H1 (cell line): ENCODE measurements around the gene UCHL1.

ENCODE experiments used
- EZH2 ChIP-seq: fragments of 200-600 bp; sonication (generic); IDR thresholded peaks from 2 replicates; pipeline ENCODE4 v1.7.1; 2012; ENCODE audit warnings: low read depth, mild to moderate bottlenecking, moderate library complexity, low read length, inconsistent platforms; ENCODE audit not compliant: severe bottlenecking
- POLR2AphosphoS5 ChIP-seq: IDR thresholded peaks from 2 replicates; pipeline ENCODE4 v1.6.1; 2011; ENCODE audit warnings: low read depth, low read length
- TCF12 ChIP-seq: IDR thresholded peaks from 2 replicates; pipeline ENCODE4 v1.6.1; 2011; ENCODE audit warnings: low read depth, mild to moderate bottlenecking, low read length

- TF ChIP-seq TCF12 (no peak), EZH2 (no peak), POLR2AphosphoS5 (no peak)
Observed at GRCh38 chr4:41209901-41210300, 46.8 kb upstream of the UCHL1 start.
